HL-60 (cell line): ENCODE data around the gene NDUFS3.

ENCODE experiments used
- DNase-seq, 2 experiments: peaks; one replicate each; pipeline ENCODE4 v3.0.0-alpha.2; 2010 to 2020; ENCODE audit warnings: low read depth in 1 of 2, low spot score in 1 of 2
- H3K27ac ChIP-seq: fragments of 250-450 bp; sonication (Bioruptor Pico); replicated peaks from 2 replicates; pipeline ENCODE4 v1.5.1; 2020; ENCODE audit warnings: mild to moderate bottlenecking, moderate library complexity
- H3K27me3 ChIP-seq: fragments of 250-450 bp; sonication (Bioruptor Pico); 2 replicates; pipeline ENCODE4 v1.5.1; 2021; ENCODE audit warnings: mild to moderate bottlenecking, moderate library complexity; ENCODE audit not compliant: insufficient read depth, poor library complexity, severe bottlenecking
- H3K4me3 ChIP-seq: replicated peaks from 2 replicates; pipeline ENCODE4 v1.5.1; 2011; ENCODE audit warnings: mild to moderate bottlenecking, control low read depth, low read length; ENCODE audit not compliant: insufficient read depth
- CTCF ChIP-seq: IDR thresholded peaks from one replicate; pipeline ENCODE4 v1.5.1; 2011; ENCODE audit warnings: low read length, control low read depth, inconsistent platforms; ENCODE audit not compliant: insufficient read depth
- GABPA ChIP-seq: IDR thresholded peaks from 2 replicates; pipeline ENCODE4 v1.6.1; 2012; ENCODE audit warnings: low read depth
- POLR2AphosphoS5 ChIP-seq: IDR thresholded peaks from 2 replicates; pipeline ENCODE4 v1.6.1; 2012; ENCODE audit warnings: low read depth
- REST ChIP-seq: IDR thresholded peaks from 2 replicates; pipeline ENCODE4 v1.6.1; 2012; ENCODE audit warnings: low read depth; ENCODE audit not compliant: insufficient replicate concordance
- SPI1 ChIP-seq: IDR thresholded peaks from 2 replicates; pipeline ENCODE4 v1.6.1; 2012; ENCODE audit warnings: low read depth, mild to moderate bottlenecking, borderline replicate concordance

NDUFS3 gene

GRCh38 chr11:47626234-47626633, 47.4 kb downstream of the NDUFS3 start:
- Histone ChIP-seq H3K27ac (no peak overlapping the region), H3K4me3 (no peak overlapping the region), H3K27me3 (no peaks in the 10 kb centered on the region)
- DNase-seq, result no peak
- TF ChIP-seq SPI1 (no peak), GABPA (no peak), REST (no peak), CTCF (no peak), POLR2AphosphoS5 (no peak)

GRCh38 chr11:47628026-47628425, 49.2 kb downstream of the NDUFS3 start:
- DNase-seq, result no peak
- Histone ChIP-seq H3K27ac (no peak overlapping the region), H3K4me3 (no peak overlapping the region), H3K27me3 (no peaks in the 10 kb centered on the region)
- TF ChIP-seq CTCF (no peak), REST (no peak), POLR2AphosphoS5 (no peak), SPI1 (no peak), GABPA (no peak)

GRCh38 chr11:47631473-47631872, 52.6 kb downstream of the NDUFS3 start:
- TF ChIP-seq REST (no peak), SPI1 (no peak), POLR2AphosphoS5 (no peak), GABPA (no peak), CTCF (no peak)
- H3K4me3 ChIP-seq, result no peak overlapping the region
- DNase-seq, result no peak
- H3K27me3 ChIP-seq, result no peaks in the 10 kb centered on the region
- H3K27ac ChIP-seq, result no peak overlapping the region
